D721Med (cell line): Measurements from ENCODE around the gene NBEA.

Source experiments
- DNase-seq: peaks from one replicate; pipeline ENCODE4 v3.0.0; 2011; ENCODE audit warnings: low spot score; ENCODE audit not compliant: insufficient read length
- FAIRE-seq: peaks from 2 replicates; lab custom pipeline; 2011; peaks lifted over from hg19 to GRCh38; lab: Jason Lieb, UNC
- CTCF ChIP-seq: IDR thresholded peaks from 2 replicates; pipeline ENCODE4 v1.5.1; 2012; ENCODE audit warnings: mild to moderate bottlenecking, control low read depth; ENCODE audit not compliant: insufficient read depth; ENCODE audit errors: missing control alignments

The NBEA gene

GRCh38 chr13:35179920-35180663, 238.0 kb downstream of the NBEA start:
- no peak for TF ChIP-seq CTCF
- no peak for FAIRE-seq
- DNase-seq = no peak

GRCh38 chr13:35190241-35190640, 248.2 kb downstream of the NBEA start:
- FAIRE-seq (no peak), DNase-seq (no peak)
- no peak for TF ChIP-seq CTCF

- FAIRE-seq (peak; percentile 68), DNase-seq (no peak)
- TF ChIP-seq CTCF = no peak
Measured at GRCh38 chr13:35191883-35192282, 249.8 kb downstream of the NBEA start.

GRCh38 chr13:35198613-35199200, 256.6 kb downstream of the NBEA start:
- no peak for TF ChIP-seq CTCF
- FAIRE-seq (no peak), DNase-seq (no peak)

- FAIRE-seq = no peak
- DNase-seq = no peak
- no peak for TF ChIP-seq CTCF
Measured at GRCh38 chr13:35208587-35208986, 266.5 kb downstream of the NBEA start.

GRCh38 chr13:35210261-35210660, 268.2 kb downstream of the NBEA start:
- no peak for FAIRE-seq
- TF ChIP-seq CTCF = peak; percentile 49
- DNase-seq = no peak

GRCh38 chr13:35211949-35212348, 269.9 kb downstream of the NBEA start:
- no peak for TF ChIP-seq CTCF
- no peak for DNase-seq
- FAIRE-seq = peak; percentile 48
